K562 (cell line): ENCODE measurements around the gene SYT1. TPM values are rescaled to one million over a fixed set of nuclear protein-coding genes. Genes with fewer than 3 reads are reported as not detected.

ENCODE experiments used
- ATAC-seq: fragments of 200-7000 bp; cut with Tn5 transposase; 3 replicates; pipeline ENCODE4 v1.9.1; 2020; ENCODE audit warnings: moderate library complexity
- BruUV-seq: library from RNA; stranded (reverse); fragments of 400-500 nt; replicated peaks from 2 replicates; lab custom pipeline; 2021; lab: Mats Ljungman, UMichigan
- CTCF ChIA-PET: fragments of 300-600 bp; formaldehyde crosslinking; extraction: SDS; loops from one replicate; lab custom pipeline; 2021; ENCODE audit warnings: low intra/inter-chr PET ratio; lab: Yijun Ruan, JAX
- POLR2A ChIA-PET: fragments of 300-600, 350-650 bp; sonication (Branson Sonifier 250); formaldehyde crosslinking; extraction: SDS; loops from one replicate; lab custom pipeline; 2021; ENCODE audit warnings: antibody characterized with exemption, inconsistent platforms; lab: Yijun Ruan, JAX
- DNase-seq, 4 experiments: peaks; one replicate each; pipeline versions ENCODE4 v3.0.0 to v3.0.0-alpha.2; 2011 to 2018; ENCODE audit warnings: low spot score in 3 of 4, mixed read lengths in 3 of 4; ENCODE audit errors: extremely low read depth in 1 of 4
- FAIRE-seq: peaks from 2 replicates; lab custom pipeline; 2011; peaks lifted over from hg19 to GRCh38; lab: Jason Lieb, UNC
- H2AFZ ChIP-seq: 2 replicates; pipeline ENCODE4 v1.6.0; 2011; ENCODE audit warnings: low read depth, low read length, control low read depth, inconsistent platforms
- H3K27ac ChIP-seq: fragments of 200-600 bp; 3 replicates; pipeline ENCODE4 v1.8.0; 2011; ENCODE audit warnings: low read depth, mild to moderate bottlenecking, control low read depth, inconsistent platforms, low read length, moderate library complexity, mixed read lengths; ENCODE audit errors: extremely low read depth
- H3K27me3 ChIP-seq, 2 experiments: fragments of 300-600 bp in 1 of 2; 2 replicates in 1 of 2; 3 replicates in 1 of 2; pipeline versions ENCODE4 v1.6.0 to v1.8.0; 2011; ENCODE audit warnings: inconsistent platforms in 2 of 2, low read length in 2 of 2, mild to moderate bottlenecking in 1 of 2, mixed read lengths in 1 of 2, moderate library complexity in 1 of 2; ENCODE audit not compliant: control insufficient read depth in 2 of 2, insufficient read depth in 2 of 2
- H3K36me3 ChIP-seq: fragments of 300-600 bp; 3 replicates; pipeline ENCODE4 v1.8.0; 2011; ENCODE audit warnings: mild to moderate bottlenecking, low read length, inconsistent platforms; ENCODE audit not compliant: control insufficient read depth, insufficient read depth
- H3K4me1 ChIP-seq, 2 experiments: fragments of 200-600 bp in 1 of 2; replicated peaks in 1 of 2; 2 replicates in 1 of 2; 3 replicates in 1 of 2; pipeline versions ENCODE4 v1.5.1 to v1.8.0; 2011; ENCODE audit warnings: inconsistent platforms in 2 of 2, low read length in 2 of 2, mild to moderate bottlenecking in 1 of 2, mixed read lengths in 1 of 2, moderate library complexity in 1 of 2; ENCODE audit not compliant: control insufficient read depth in 2 of 2, insufficient read depth in 2 of 2
- H3K4me2 ChIP-seq: 2 replicates; pipeline ENCODE4 v1.6.1; 2011; ENCODE audit warnings: low read length, control low read depth, inconsistent platforms, mixed read lengths; ENCODE audit not compliant: insufficient read depth
- H3K4me3 ChIP-seq: fragments of 200-600 bp; sonication (generic), shearing (Covaris generic); 2 replicates; pipeline ENCODE4 v1.5.1; 2016; ENCODE audit warnings: control low read depth, inconsistent platforms
- H3K79me2 ChIP-seq: fragments of 200-600 bp; 3 replicates; pipeline ENCODE4 v1.8.0; 2011; ENCODE audit warnings: low read length, inconsistent platforms; ENCODE audit not compliant: control insufficient read depth, insufficient read depth
- H3K9ac ChIP-seq, 2 experiments: 2 replicates each; pipeline versions ENCODE4 v1.6.0 to v1.6.1; 2011; ENCODE audit warnings: low read depth in 2 of 2, low read length in 2 of 2, control low read depth in 1 of 2, inconsistent platforms in 1 of 2, mild to moderate bottlenecking in 1 of 2, mixed read lengths in 1 of 2; ENCODE audit not compliant: insufficient read depth in 1 of 2
- H3K9me1 ChIP-seq: one replicate; pipeline ENCODE4 v1.6.0; 2011; ENCODE audit warnings: inconsistent platforms, mild to moderate bottlenecking, low read length, moderate library complexity; ENCODE audit not compliant: control insufficient read depth, insufficient read depth
- H3K9me3 ChIP-seq: replicated peaks from 2 replicates; pipeline ENCODE4 v1.5.1; 2011; ENCODE audit warnings: low read depth, low read length, inconsistent platforms; ENCODE audit not compliant: control insufficient read depth, insufficient read depth
- H4K20me1 ChIP-seq: replicated peaks from 2 replicates; pipeline ENCODE4 v1.6.1; 2011; ENCODE audit warnings: low read length, inconsistent platforms, mixed read lengths; ENCODE audit not compliant: control insufficient read depth, insufficient read depth
- CHD1 ChIP-seq: fragments of 200-600 bp; sonication (generic); IDR thresholded peaks from one replicate; pipeline ENCODE4 v1.6.1; 2012; ENCODE audit warnings: mild to moderate bottlenecking, moderate library complexity, low read length, inconsistent platforms
- GABPA ChIP-seq: fragments of 200-800 bp; sonication (Bioruptor generic); conservative IDR thresholded peaks from 2 replicates; pipeline ENCODE4 v1.6.1; 2016; ENCODE audit warnings: low read depth, missing genetic modification characterization, missing compliant biosample characterization
- KLF10 ChIP-seq: fragments of 250-450 bp; sonication (Bioruptor Pico); IDR thresholded peaks from 2 replicates; pipeline ENCODE4 v1.6.1; 2021; ENCODE audit warnings: matching md5 sums
- MYC ChIP-seq, 2 experiments: fragments of 250-450 bp in 1 of 2; sonication (Bioruptor Pico) in 1 of 2; IDR thresholded peaks; 2 replicates each; pipeline versions ENCODE4 v1.5.1 to v1.6.1; 2012 to 2021; ENCODE audit warnings: low read depth in 2 of 2, borderline replicate concordance in 1 of 2, improper control_type of control experiment in 1 of 2, low read length in 1 of 2, mild to moderate bottlenecking in 1 of 2, moderate library complexity in 1 of 2
- PHTF2 ChIP-seq: fragments of 250-450 bp; sonication (Bioruptor Pico); IDR thresholded peaks from 2 replicates; pipeline ENCODE4 v1.5.0; 2021; ENCODE audit warnings: mild to moderate bottlenecking
- ZFP30 ChIP-seq: fragments of 250-450 bp; sonication (Bioruptor Pico); IDR thresholded peaks from 2 replicates; pipeline ENCODE4 v1.8.0; 2022; ENCODE audit warnings: moderate library complexity, mild to moderate bottlenecking, inconsistent platforms, borderline replicate concordance
- WGBS: fragments of 100-300 bp; shearing (Covaris generic); methylation state at CpG from one replicate; pipeline ENCODE4 v1.1.6; 2016; ENCODE audit warnings: low coverage, mixed read lengths; ENCODE audit not compliant: insufficient coverage; ENCODE audit errors: missing lambda C conversion rate; 5-methylcytosine and 5-hydroxymethylcytosine counted together
- in situ Hi-C: fragments of 300-500 bp; cut with MboI; formaldehyde crosslinking; loops from 4 replicates; pipeline ENCODE4 v1.15.0; 2018; ENCODE audit warnings: inconsistent platforms, mixed read lengths
- intact Hi-C: fragments of 100-400 bp; cut with micrococcal nuclease; formaldehyde crosslinking; loops from 2 replicates; pipeline ENCODE4 v1.14.2; 2022
- polyA plus RNA-seq, 8 experiments: library from polyadenylated mRNA; depleted of rRNA in 4 of 8; stranded (reverse) in 5 of 8; unstranded in 3 of 8; fragments of >200 nt; fragmentation: Nextera tagmentation in 2 of 8; fragmentation: Illumina TruSeq in 1 of 8; extraction: Ambion mirVana in 2 of 8; extraction: Trizol in 1 of 8; gene quantifications; 2 replicates each; pipeline versions ENCODE4 v1.2.1 to v1.2.3, GENCODE V29; 2011 to 2014; ENCODE audit warnings: inconsistent platforms in 1 of 8, missing spikeins in 1 of 8
- total RNA-seq, 7 experiments: library from RNA; depleted of rRNA in 6 of 7; stranded (reverse); fragments of >200 nt in 6 of 7; fragmentation: Illumina TruSeq in 2 of 7; extraction: Trizol in 2 of 7; gene quantifications; 2 replicates each; pipeline versions ENCODE4 v1.2.1 to v1.2.3, GENCODE V29; 2011 to 2021; ENCODE audit warnings: low replicate concordance in 1 of 7
- TF ChIP-seq, protein P1 (sequence below): fragments of 250-450 bp; sonication (Bioruptor Pico); IDR thresholded peaks from 2 replicates; pipeline ENCODE4 v1.8.0; 2022; ENCODE audit warnings: moderate library complexity, mild to moderate bottlenecking, inconsistent platforms
- TF ChIP-seq, protein P2 (sequence below): fragments of 250-450 bp; sonication (Bioruptor Pico); IDR thresholded peaks from 2 replicates; pipeline ENCODE4 v1.5.0; 2021; ENCODE audit warnings: mild to moderate bottlenecking, borderline replicate concordance
- TF ChIP-seq, protein P3 (sequence below): fragments of 250-450 bp; sonication (Bioruptor Pico); IDR thresholded peaks from 2 replicates; pipeline ENCODE4 v1.5.0; 2020; ENCODE audit warnings: mild to moderate bottlenecking
- TF ChIP-seq, protein P4 (sequence below): sonication (generic); formaldehyde crosslinking; IDR thresholded peaks from 2 replicates; pipeline ENCODE4 v1.8.0; 2022; ENCODE audit warnings: mild to moderate bottlenecking, missing genetic modification reagents
- TF ChIP-seq, protein P5 (sequence below): fragments of 150-350 bp; conservative IDR thresholded peaks from 2 replicates; pipeline ENCODE4 v1.6.1; 2014; ENCODE audit warnings: low read length

SYT1 gene
- total and polyA plus RNA-seq, 9 of the 15 experiments (the other 6 are each of a cell fraction or from before 2014, with no cell fraction given), result 0.03 to 0.13 (median 0.07) TPM; not detected in 4

DNA sequence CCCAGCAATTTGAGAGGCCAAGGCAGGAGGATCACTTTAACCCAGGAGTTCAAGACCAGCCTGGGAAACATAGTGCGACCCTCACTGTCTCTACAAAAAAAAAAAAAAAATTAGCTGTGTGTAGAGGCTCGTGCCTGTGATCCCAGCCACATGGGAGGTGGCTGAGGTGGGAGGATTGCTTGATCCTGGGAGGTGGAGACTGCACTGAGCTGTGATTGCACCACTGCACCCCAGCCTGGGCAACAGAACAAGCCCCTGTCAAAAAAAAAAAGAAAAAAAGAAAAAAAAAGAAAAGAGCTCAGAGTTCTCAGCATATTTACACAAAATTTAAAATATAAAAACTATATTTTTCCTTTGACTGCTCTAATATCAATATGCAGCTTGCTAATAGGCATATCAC lies 260.8 kb downstream of the SYT1 start:
- Histone ChIP-seq H3K9me3 (no peaks in the 10 kb centered on the region; the same call in 1 of the 2 replicates), H3K27me3 (no peaks in the 10 kb centered on the region), H3K79me2 (no peaks in the 10 kb centered on the region), H3K9me1 (no peaks in the 10 kb centered on the region), H3K4me3 (no peak overlapping the region), H4K20me1 (no peaks in the 10 kb centered on the region), H3K4me1 (no peaks in the 10 kb centered on the region), H3K36me3 (no peaks in the 10 kb centered on the region), H3K9ac (no peak overlapping the region), H2AFZ (no peak overlapping the region), H3K27ac (no peak overlapping the region), H3K4me2 (no peak overlapping the region)
- in situ Hi-C loops (no loop called here), intact Hi-C loops (no loop called here)
- POLR2A ChIA-PET, result no interaction called here
- DNase-seq (no peak), FAIRE-seq (no peak), ATAC-seq (no peak)
- no TSS peak for BruUV-seq
- CTCF ChIA-PET, result no interaction called here
- 17% methylated on average over 1 of the region's 2 CpGs for WGBS
- TF ChIP-seq PHTF2 (no peak), ZFP30 (CRISPR knock-in tag) (no peak), CHD1 (no peak), GABPA (tag) (no peak), MYC (IDR thresholded peaks at IDR 0.05; ENCODE audit: low read depth, low read length) (no peak), MYC (CRISPR knock-in tag; IDR thresholded peaks at IDR 0.05; ENCODE audit: borderline replicate concordance, low read depth) (no peak), KLF10 (CRISPR knock-in tag) (no peak)
- TF ChIP-seq, protein P1, sequence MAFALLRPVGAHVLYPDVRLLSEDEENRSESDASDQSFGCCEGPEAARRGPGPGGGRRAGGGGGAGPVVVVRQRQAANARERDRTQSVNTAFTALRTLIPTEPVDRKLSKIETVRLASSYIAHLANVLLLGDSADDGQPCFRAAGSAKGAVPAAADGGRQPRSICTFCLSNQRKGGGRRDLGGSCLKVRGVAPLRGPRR, result no peak
- TF ChIP-seq, protein P2, sequence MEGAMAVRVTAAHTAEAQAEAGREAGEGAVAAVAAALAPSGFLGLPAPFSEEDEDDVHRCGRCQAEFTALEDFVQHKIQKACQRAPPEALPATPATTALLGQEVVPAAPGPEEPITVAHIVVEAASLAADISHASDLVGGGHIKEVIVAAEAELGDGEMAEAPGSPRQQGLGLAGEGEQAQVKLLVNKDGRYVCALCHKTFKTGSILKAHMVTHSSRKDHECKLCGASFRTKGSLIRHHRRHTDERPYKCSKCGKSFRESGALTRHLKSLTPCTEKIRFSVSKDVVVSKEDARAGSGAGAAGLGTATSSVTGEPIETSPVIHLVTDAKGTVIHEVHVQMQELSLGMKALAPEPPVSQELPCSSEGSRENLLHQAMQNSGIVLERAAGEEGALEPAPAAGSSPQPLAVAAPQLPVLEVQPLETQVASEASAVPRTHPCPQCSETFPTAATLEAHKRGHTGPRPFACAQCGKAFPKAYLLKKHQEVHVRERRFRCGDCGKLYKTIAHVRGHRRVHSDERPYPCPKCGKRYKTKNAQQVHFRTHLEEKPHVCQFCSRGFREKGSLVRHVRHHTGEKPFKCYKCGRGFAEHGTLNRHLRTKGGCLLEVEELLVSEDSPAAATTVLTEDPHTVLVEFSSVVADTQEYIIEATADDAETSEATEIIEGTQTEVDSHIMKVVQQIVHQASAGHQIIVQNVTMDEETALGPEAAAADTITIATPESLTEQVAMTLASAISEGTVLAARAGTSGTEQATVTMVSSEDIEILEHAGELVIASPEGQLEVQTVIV (CRISPR knock-in tag), result no peak
- TF ChIP-seq, protein P3, sequence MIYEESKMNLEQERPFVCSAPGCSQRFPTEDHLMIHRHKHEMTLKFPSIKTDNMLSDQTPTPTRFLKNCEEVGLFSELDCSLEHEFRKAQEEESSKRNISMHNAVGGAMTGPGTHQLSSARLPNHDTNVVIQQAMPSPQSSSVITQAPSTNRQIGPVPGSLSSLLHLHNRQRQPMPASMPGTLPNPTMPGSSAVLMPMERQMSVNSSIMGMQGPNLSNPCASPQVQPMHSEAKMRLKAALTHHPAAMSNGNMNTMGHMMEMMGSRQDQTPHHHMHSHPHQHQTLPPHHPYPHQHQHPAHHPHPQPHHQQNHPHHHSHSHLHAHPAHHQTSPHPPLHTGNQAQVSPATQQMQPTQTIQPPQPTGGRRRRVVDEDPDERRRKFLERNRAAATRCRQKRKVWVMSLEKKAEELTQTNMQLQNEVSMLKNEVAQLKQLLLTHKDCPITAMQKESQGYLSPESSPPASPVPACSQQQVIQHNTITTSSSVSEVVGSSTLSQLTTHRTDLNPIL (CRISPR knock-in tag), result no peak
- TF ChIP-seq, protein P4, sequence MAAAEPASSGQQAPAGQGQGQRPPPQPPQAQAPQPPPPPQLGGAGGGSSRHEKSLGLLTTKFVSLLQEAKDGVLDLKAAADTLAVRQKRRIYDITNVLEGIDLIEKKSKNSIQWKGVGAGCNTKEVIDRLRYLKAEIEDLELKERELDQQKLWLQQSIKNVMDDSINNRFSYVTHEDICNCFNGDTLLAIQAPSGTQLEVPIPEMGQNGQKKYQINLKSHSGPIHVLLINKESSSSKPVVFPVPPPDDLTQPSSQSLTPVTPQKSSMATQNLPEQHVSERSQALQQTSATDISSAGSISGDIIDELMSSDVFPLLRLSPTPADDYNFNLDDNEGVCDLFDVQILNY (CRISPR knock-in tag), result no peak
- TF ChIP-seq, protein P5, sequence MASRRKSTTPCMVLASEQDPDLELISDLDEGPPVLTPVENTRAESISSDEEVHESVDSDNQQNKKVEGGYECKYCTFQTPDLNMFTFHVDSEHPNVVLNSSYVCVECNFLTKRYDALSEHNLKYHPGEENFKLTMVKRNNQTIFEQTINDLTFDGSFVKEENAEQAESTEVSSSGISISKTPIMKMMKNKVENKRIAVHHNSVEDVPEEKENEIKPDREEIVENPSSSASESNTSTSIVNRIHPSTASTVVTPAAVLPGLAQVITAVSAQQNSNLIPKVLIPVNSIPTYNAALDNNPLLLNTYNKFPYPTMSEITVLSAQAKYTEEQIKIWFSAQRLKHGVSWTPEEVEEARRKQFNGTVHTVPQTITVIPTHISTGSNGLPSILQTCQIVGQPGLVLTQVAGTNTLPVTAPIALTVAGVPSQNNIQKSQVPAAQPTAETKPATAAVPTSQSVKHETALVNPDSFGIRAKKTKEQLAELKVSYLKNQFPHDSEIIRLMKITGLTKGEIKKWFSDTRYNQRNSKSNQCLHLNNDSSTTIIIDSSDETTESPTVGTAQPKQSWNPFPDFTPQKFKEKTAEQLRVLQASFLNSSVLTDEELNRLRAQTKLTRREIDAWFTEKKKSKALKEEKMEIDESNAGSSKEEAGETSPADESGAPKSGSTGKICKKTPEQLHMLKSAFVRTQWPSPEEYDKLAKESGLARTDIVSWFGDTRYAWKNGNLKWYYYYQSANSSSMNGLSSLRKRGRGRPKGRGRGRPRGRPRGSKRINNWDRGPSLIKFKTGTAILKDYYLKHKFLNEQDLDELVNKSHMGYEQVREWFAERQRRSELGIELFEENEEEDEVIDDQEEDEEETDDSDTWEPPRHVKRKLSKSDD, result no peak
